ENCODE results near the gene IL17RC. TPM values are rescaled to one million over a fixed set of nuclear protein-coding genes. Genes with fewer than 3 reads are reported as not detected.

The IL17RC gene
- total and polyA plus RNA-seq, 3 donors from 2014 or later: 12.0 to 26.1 (median 21.0) TPM

- WGBS, 2 donors: 87 to 97% methylated on average over 7 of the region's 7 CpGs
- H3K27me3 ChIP-seq: no peaks in the 10 kb centered on the region
- H3K27ac ChIP-seq: no peak overlapping the region
- intact Hi-C loops (cut with DNase I; ENCODE audit: low total_unique reads): no loop called here
- H3K9me3 ChIP-seq: no peaks in the 10 kb centered on the region
- H3K4me1 ChIP-seq: peaks cover under 1% of the 10 kb centered on the region
- no peak for DNase-seq
- H3K4me3 ChIP-seq: no peak overlapping the region
- no peaks in the 10 kb centered on the region for H3K36me3 ChIP-seq (ENCODE audit: low read depth, missing control alignments)
- no peak for TF ChIP-seq POLR2A (IDR thresholded peaks at IDR 0.05)
- no peak for TF ChIP-seq CTCF (IDR thresholded peaks at IDR 0.05)
Measured at GRCh38 chr3:9909221-9910013, 7.5 kb upstream of the IL17RC start.

GRCh38 chr3:9911863-9912262 is 5.0 kb upstream of the IL17RC start:
- intact Hi-C loops (cut with DNase I; ENCODE audit: low total_unique reads): no loop called here
- H3K4me3 ChIP-seq: no peak overlapping the region
- H3K9me3 ChIP-seq: no peaks in the 10 kb centered on the region
- no peaks in the 10 kb centered on the region for H3K36me3 ChIP-seq (ENCODE audit: low read depth, missing control alignments)
- no peak for TF ChIP-seq POLR2A (IDR thresholded peaks at IDR 0.05)
- no peak for TF ChIP-seq CTCF (IDR thresholded peaks at IDR 0.05)
- 93 to 99% methylated on average over 5 to 8 of the region's 8 CpGs for WGBS, 2 donors
- no peak for DNase-seq
- H3K27me3 ChIP-seq: no peaks in the 10 kb centered on the region
- H3K4me1 ChIP-seq: peaks cover 17% of the 10 kb centered on the region
- no peak overlapping the region for H3K27ac ChIP-seq

- DNase-seq: no peak
- intact Hi-C loops (cut with DNase I; ENCODE audit: low total_unique reads): no loop called here
Measured at GRCh38 chr3:9912294-9912935, 4.5 kb upstream of the IL17RC start.

GRCh38 chr3:9913601-9914000 is 3.3 kb upstream of the IL17RC start:
- Histone ChIP-seq H3K27me3 (no peaks in the 10 kb centered on the region), H3K9me3 (no peaks in the 10 kb centered on the region), H3K4me3 (no peak overlapping the region), H3K4me1 (peaks cover 24% of the 10 kb centered on the region), H3K36me3 (ENCODE audit: low read depth, missing control alignments) (no peaks in the 10 kb centered on the region), H3K27ac (no peak overlapping the region)
- WGBS, 2 donors: 68 to 74% methylated on average over 4 to 5 of the region's 5 CpGs
- no peak for DNase-seq
- intact Hi-C loops (cut with DNase I; ENCODE audit: low total_unique reads): no loop called here
- TF ChIP-seq POLR2A (IDR thresholded peaks at IDR 0.05): no peak
- no peak for TF ChIP-seq CTCF (IDR thresholded peaks at IDR 0.05)

More at GRCh38 chr3:9912294-9912935, 4.5 kb upstream of the IL17RC start:
- H3K4me3 ChIP-seq: no peak overlapping the region
- H3K4me1 ChIP-seq: peaks cover 21% of the 10 kb centered on the region
- H3K27me3 ChIP-seq: no peaks in the 10 kb centered on the region
- no peak overlapping the region for H3K27ac ChIP-seq
- H3K36me3 ChIP-seq (ENCODE audit: low read depth, missing control alignments): no peaks in the 10 kb centered on the region
- 86 to 91% methylated on average over 7 of the region's 7 CpGs for WGBS, 2 donors
- TF ChIP-seq POLR2A (IDR thresholded peaks at IDR 0.05) (no peak), CTCF (IDR thresholded peaks at IDR 0.05) (no peak)
- H3K9me3 ChIP-seq: no peaks in the 10 kb centered on the region
